ENCODE measurements around the gene ACD. TPM values are rescaled to one million over a fixed set of nuclear protein-coding genes. Genes with fewer than 3 reads are reported as not detected.

Gene ACD
- total RNA-seq, 1 experiment from 2014 or later = 41.3 TPM

DNA sequence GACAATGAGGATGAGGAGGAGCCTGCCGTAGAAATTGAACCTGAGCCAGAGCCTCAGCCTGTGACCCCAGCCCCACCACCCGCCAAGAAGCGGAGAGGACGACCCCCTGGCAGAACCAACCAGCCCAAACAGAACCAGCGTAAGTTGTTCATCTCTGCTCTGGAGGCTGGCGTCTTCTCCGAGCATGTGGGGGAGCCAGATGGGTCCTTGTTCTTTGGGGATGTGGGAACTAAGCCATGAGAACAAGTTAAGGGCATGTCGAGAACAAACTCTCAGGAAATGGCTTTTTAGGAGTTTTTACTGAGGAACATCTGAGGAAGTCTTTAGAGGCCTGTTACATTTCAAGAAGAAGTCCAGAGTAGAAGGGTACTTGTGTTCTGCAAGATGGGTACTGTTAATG lies 23.3 kb downstream of the ACD start (continued):
- TF ChIP-seq USF1 (CRISPR knock-in tag; IDR thresholded peaks at IDR 0.05) (no peak), CREB1 (CRISPR knock-in tag; IDR thresholded peaks at IDR 0.05) (no peak), EMX1 (CRISPR knock-in tag; IDR thresholded peaks at IDR 0.05) (no peak), FOXK1 (CRISPR knock-in tag; IDR thresholded peaks at IDR 0.05) (no peak), GTF2I (CRISPR knock-in tag; conservative IDR thresholded peaks at IDR 0.05) (no peak)
- TF ChIP-seq, protein P1, sequence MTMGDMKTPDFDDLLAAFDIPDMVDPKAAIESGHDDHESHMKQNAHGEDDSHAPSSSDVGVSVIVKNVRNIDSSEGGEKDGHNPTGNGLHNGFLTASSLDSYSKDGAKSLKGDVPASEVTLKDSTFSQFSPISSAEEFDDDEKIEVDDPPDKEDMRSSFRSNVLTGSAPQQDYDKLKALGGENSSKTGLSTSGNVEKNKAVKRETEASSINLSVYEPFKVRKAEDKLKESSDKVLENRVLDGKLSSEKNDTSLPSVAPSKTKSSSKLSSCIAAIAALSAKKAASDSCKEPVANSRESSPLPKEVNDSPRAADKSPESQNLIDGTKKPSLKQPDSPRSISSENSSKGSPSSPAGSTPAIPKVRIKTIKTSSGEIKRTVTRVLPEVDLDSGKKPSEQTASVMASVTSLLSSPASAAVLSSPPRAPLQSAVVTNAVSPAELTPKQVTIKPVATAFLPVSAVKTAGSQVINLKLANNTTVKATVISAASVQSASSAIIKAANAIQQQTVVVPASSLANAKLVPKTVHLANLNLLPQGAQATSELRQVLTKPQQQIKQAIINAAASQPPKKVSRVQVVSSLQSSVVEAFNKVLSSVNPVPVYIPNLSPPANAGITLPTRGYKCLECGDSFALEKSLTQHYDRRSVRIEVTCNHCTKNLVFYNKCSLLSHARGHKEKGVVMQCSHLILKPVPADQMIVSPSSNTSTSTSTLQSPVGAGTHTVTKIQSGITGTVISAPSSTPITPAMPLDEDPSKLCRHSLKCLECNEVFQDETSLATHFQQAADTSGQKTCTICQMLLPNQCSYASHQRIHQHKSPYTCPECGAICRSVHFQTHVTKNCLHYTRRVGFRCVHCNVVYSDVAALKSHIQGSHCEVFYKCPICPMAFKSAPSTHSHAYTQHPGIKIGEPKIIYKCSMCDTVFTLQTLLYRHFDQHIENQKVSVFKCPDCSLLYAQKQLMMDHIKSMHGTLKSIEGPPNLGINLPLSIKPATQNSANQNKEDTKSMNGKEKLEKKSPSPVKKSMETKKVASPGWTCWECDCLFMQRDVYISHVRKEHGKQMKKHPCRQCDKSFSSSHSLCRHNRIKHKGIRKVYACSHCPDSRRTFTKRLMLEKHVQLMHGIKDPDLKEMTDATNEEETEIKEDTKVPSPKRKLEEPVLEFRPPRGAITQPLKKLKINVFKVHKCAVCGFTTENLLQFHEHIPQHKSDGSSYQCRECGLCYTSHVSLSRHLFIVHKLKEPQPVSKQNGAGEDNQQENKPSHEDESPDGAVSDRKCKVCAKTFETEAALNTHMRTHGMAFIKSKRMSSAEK (CRISPR knock-in tag; IDR thresholded peaks at IDR 0.05; ENCODE audit: borderline replicate concordance) = no peak

DNA sequence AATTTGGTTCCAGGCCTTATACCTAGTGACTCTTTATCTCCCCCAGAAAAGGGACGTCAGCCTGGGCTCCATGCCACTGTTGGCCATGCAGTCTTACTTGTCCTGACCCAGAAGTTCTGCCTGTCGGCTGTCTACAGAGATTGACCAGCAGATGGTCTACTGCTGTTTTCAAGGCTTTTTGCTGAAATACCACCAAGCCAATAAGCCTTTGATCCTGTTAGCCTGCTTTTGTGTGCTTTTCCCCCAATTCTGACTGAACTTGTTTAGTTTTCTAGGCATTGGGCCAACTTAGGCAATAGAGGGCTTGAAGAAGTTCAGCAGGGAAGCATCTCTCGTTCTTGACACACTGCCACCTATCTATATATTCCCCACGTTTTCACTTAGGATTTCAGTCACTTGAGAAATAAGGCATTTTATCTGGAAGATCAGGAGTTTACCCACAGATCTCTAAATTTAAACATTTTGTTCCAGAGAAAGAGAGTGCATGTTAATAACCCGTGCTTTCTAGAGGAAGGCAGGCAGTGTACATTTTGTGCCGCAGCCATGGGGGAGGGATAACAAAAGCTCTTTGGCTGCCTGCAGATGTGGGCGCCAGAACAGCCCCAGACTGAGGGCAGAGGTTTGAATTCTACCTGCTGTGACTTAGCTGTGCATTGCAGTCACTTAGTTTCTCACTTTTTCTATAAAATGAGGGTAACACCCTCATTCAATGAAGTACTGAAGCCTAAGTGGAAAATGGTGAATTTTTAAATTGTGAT lies 27.5 kb downstream of the ACD start:
- TF ChIP-seq ZNF671 (CRISPR knock-in tag; IDR thresholded peaks at IDR 0.05) (no peak), PRRX2 (CRISPR knock-in tag; IDR thresholded peaks at IDR 0.05) (no peak), ZNF263 (CRISPR knock-in tag; IDR thresholded peaks at IDR 0.05; ENCODE audit: low read depth) (no peak), MAX (CRISPR knock-in tag; IDR thresholded peaks at IDR 0.05) (no peak), ZBTB21 (CRISPR knock-in tag; IDR thresholded peaks at IDR 0.05; ENCODE audit: borderline replicate concordance) (no peak), ZNF512 (CRISPR knock-in tag; IDR thresholded peaks at IDR 0.05; ENCODE audit: borderline replicate concordance) (no peak), ELF4 (CRISPR knock-in tag; IDR thresholded peaks at IDR 0.05; ENCODE audit: low read depth) (no peak), ZNF425 (CRISPR knock-in tag; conservative IDR thresholded peaks at IDR 0.05) (no peak), JUN (CRISPR knock-in tag; IDR thresholded peaks at IDR 0.05) (no peak), CREB1 (CRISPR knock-in tag; IDR thresholded peaks at IDR 0.05) (no peak)
- TF ChIP-seq, protein P2, sequence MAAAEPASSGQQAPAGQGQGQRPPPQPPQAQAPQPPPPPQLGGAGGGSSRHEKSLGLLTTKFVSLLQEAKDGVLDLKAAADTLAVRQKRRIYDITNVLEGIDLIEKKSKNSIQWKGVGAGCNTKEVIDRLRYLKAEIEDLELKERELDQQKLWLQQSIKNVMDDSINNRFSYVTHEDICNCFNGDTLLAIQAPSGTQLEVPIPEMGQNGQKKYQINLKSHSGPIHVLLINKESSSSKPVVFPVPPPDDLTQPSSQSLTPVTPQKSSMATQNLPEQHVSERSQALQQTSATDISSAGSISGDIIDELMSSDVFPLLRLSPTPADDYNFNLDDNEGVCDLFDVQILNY (CRISPR knock-in tag; IDR thresholded peaks at IDR 0.05) = no peak
- TF ChIP-seq, protein P3, sequence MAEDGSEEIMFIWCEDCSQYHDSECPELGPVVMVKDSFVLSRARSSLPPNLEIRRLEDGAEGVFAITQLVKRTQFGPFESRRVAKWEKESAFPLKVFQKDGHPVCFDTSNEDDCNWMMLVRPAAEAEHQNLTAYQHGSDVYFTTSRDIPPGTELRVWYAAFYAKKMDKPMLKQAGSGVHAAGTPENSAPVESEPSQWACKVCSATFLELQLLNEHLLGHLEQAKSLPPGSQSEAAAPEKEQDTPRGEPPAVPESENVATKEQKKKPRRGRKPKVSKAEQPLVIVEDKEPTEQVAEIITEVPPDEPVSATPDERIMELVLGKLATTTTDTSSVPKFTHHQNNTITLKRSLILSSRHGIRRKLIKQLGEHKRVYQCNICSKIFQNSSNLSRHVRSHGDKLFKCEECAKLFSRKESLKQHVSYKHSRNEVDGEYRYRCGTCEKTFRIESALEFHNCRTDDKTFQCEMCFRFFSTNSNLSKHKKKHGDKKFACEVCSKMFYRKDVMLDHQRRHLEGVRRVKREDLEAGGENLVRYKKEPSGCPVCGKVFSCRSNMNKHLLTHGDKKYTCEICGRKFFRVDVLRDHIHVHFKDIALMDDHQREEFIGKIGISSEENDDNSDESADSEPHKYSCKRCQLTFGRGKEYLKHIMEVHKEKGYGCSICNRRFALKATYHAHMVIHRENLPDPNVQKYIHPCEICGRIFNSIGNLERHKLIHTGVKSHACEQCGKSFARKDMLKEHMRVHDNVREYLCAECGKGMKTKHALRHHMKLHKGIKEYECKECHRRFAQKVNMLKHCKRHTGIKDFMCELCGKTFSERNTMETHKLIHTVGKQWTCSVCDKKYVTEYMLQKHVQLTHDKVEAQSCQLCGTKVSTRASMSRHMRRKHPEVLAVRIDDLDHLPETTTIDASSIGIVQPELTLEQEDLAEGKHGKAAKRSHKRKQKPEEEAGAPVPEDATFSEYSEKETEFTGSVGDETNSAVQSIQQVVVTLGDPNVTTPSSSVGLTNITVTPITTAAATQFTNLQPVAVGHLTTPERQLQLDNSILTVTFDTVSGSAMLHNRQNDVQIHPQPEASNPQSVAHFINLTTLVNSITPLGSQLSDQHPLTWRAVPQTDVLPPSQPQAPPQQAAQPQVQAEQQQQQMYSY (CRISPR knock-in tag; IDR thresholded peaks at IDR 0.05) = no peak
- ATAC-seq = no peak
- Mint-ChIP-seq H3K9me3 (no peaks in the 10 kb centered on the region), H3K27ac (peak overlapping the region; percentile 17; the same call in 1 of the 2 replicates), H3K4me3 (no peak overlapping the region), H3K36me3 (peaks cover 47% of the 10 kb centered on the region), H3K27me3 (ENCODE audit: low read depth) (no peaks in the 10 kb centered on the region; the same call in 1 of the 2 replicates), H3K4me1 (no peaks in the 10 kb centered on the region)
- DNase-seq (ENCODE audit: low spot score) = no peak
- CTCF ChIA-PET = interaction anchor here (0.8 to 0.9 kb wide), 2 partner anchors 12 to 86 kb away, joined by 3 to 6 read pairs; partner anchors contain the start of gene CARMIL2
- POLR2A ChIA-PET = interaction anchor here (0.6 kb wide), 1 partner anchor 11 kb away, joined by 3 read pairs; no protein-coding TSS in a partner anchor

Data from WTC11 (cell line).